GM12878 (cell line): ENCODE data around the gene POFUT2. TPM values are rescaled to one million over a fixed set of nuclear protein-coding genes. Genes with fewer than 3 reads are reported as not detected.

Source experiments
- EP300 ChIP-seq, 2 experiments: fragments of 150-350 bp in 1 of 2; IDR thresholded peaks; 2 replicates each; pipeline ENCODE4 v1.6.1; 2011 to 2012; ENCODE audit warnings: low read depth in 2 of 2, low read length in 2 of 2, borderline replicate concordance in 1 of 2, improper control_type of control experiment in 1 of 2, inconsistent platforms in 1 of 2; ENCODE audit not compliant: control insufficient read depth in 1 of 2
- JUNB ChIP-seq: IDR thresholded peaks from 2 replicates; pipeline ENCODE4 v1.6.1; 2016; ENCODE audit warnings: antibody characterized with exemption, mild to moderate bottlenecking
- NFXL1 ChIP-seq: fragments of 450-650 bp; IDR thresholded peaks from 2 replicates; pipeline ENCODE4 v1.6.1; 2017; ENCODE audit warnings: antibody characterized with exemption, mild to moderate bottlenecking, borderline replicate concordance
- TCF12 ChIP-seq: IDR thresholded peaks from 2 replicates; pipeline ENCODE4 v1.6.1; 2011; ENCODE audit warnings: low read depth, mild to moderate bottlenecking, low read length
- polyA plus RNA-seq, 11 experiments: library from polyadenylated mRNA; depleted of rRNA in 4 of 11; unstranded in 6 of 11; stranded (reverse) in 5 of 11; fragments of >200 nt; fragmentation: Nextera tagmentation in 4 of 11; fragmentation: Illumina TruSeq in 1 of 11; extraction: Ambion mirVana in 4 of 11; extraction: Trizol in 1 of 11; gene quantifications; 1 replicate in 1 of 11; 2 replicates in 10 of 11; pipeline versions ENCODE4 v1.2.1 to v1.2.3, GENCODE V29; 2011 to 2016; ENCODE audit warnings: inconsistent platforms in 2 of 11, missing spikeins in 2 of 11, low read depth in 1 of 11
- total RNA-seq, 4 experiments: library from RNA; depleted of rRNA in 3 of 4; stranded (reverse); fragments of >200 nt in 3 of 4; fragmentation: Illumina TruSeq in 1 of 4; extraction: Trizol in 1 of 4; gene quantifications; 2 replicates each; pipeline versions ENCODE4 v1.2.1 to v1.2.3, GENCODE V29; 2013 to 2021
- TF ChIP-seq, protein P1 (sequence below): fragments of 450-650 bp; conservative IDR thresholded peaks from 2 replicates; pipeline ENCODE4 v1.6.1; 2017; ENCODE audit warnings: mild to moderate bottlenecking, moderate library complexity
- TF ChIP-seq, protein P2 (sequence below): fragments of 450-650 bp; IDR thresholded peaks from 2 replicates; pipeline ENCODE4 v1.6.1; 2016; ENCODE audit warnings: mild to moderate bottlenecking, moderate library complexity, borderline replicate concordance

Gene POFUT2
- total and polyA plus RNA-seq, 10 of the 15 experiments (the other 5 are each of a cell fraction or from before 2014, with no cell fraction given): 1.2 to 15.1 (median 6.8) TPM

DNA sequence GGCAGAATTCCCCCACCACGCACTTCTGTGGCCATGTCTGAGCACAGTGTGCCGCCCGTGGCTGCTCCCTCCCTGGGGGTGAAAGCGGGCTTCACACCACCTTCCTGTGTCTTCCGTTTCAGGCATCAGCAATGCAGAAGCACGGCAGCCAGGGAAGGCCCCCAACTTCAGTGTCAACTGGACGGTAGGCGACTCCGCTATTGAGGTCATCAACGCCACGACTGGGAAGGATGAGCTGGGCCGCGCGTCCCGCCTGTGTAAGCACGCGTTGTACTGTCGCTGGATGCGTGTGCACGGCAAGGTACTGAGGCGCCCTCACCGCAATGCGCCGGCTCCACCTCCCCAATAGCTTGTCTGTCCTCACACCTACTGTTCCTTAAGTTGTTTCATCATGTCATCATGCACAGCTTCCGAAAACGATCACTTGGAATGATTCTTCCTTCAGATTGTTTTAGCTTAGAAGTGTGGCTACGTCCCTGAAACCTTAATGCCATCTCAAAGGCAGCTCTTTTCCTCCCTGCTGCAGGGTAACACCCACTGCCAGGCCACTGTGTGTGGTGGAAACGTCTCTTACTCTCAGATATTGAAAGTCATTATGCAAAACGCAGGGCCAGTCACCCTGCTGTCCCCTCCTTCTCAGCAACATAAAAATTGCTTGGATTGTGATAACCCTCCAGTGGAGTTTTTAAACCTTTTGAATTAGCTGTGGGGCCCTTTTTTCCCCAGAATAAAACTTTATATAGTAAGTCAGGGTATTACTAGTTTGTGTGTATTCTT is 66.8 kb downstream of the POFUT2 start (continued):
- no peak for TF ChIP-seq EP300 (IDR thresholded peaks at IDR 0.05; ENCODE audit: borderline replicate concordance in 1 of 2, control insufficient read depth in 1 of 2, low read depth in 2 of 2, low read length in 2 of 2)
- no peak for TF ChIP-seq JUNB
- TF ChIP-seq, protein P1, sequence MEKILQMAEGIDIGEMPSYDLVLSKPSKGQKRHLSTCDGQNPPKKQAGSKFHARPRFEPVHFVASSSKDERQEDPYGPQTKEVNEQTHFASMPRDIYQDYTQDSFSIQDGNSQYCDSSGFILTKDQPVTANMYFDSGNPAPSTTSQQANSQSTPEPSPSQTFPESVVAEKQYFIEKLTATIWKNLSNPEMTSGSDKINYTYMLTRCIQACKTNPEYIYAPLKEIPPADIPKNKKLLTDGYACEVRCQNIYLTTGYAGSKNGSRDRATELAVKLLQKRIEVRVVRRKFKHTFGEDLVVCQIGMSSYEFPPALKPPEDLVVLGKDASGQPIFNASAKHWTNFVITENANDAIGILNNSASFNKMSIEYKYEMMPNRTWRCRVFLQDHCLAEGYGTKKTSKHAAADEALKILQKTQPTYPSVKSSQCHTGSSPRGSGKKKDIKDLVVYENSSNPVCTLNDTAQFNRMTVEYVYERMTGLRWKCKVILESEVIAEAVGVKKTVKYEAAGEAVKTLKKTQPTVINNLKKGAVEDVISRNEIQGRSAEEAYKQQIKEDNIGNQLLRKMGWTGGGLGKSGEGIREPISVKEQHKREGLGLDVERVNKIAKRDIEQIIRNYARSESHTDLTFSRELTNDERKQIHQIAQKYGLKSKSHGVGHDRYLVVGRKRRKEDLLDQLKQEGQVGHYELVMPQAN: no peak
- TF ChIP-seq, protein P2, sequence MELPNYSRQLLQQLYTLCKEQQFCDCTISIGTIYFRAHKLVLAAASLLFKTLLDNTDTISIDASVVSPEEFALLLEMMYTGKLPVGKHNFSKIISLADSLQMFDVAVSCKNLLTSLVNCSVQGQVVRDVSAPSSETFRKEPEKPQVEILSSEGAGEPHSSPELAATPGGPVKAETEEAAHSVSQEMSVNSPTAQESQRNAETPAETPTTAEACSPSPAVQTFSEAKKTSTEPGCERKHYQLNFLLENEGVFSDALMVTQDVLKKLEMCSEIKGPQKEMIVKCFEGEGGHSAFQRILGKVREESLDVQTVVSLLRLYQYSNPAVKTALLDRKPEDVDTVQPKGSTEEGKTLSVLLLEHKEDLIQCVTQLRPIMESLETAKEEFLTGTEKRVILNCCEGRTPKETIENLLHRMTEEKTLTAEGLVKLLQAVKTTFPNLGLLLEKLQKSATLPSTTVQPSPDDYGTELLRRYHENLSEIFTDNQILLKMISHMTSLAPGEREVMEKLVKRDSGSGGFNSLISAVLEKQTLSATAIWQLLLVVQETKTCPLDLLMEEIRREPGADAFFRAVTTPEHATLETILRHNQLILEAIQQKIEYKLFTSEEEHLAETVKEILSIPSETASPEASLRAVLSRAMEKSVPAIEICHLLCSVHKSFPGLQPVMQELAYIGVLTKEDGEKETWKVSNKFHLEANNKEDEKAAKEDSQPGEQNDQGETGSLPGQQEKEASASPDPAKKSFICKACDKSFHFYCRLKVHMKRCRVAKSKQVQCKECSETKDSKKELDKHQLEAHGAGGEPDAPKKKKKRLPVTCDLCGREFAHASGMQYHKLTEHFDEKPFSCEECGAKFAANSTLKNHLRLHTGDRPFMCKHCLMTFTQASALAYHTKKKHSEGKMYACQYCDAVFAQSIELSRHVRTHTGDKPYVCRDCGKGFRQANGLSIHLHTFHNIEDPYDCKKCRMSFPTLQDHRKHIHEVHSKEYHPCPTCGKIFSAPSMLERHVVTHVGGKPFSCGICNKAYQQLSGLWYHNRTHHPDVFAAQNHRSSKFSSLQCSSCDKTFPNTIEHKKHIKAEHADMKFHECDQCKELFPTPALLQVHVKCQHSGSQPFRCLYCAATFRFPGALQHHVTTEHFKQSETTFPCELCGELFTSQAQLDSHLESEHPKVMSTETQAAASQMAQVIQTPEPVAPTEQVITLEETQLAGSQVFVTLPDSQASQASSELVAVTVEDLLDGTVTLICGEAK: no peak
- TF ChIP-seq NFXL1: no peak
- no peak for TF ChIP-seq TCF12
